ENCODE measurements around the gene PDXP. TPM values are rescaled to one million over a fixed set of nuclear protein-coding genes. Genes with fewer than 3 reads are reported as not detected.
"Not testable (repeated sequence)": the region's sequence is repeated elsewhere in the genome, so short reads cannot be mapped to it uniquely, and the experiment has no call there.

Gene PDXP
- total RNA-seq, 1 donor from 2014 or later: 22.4 TPM

DNA sequence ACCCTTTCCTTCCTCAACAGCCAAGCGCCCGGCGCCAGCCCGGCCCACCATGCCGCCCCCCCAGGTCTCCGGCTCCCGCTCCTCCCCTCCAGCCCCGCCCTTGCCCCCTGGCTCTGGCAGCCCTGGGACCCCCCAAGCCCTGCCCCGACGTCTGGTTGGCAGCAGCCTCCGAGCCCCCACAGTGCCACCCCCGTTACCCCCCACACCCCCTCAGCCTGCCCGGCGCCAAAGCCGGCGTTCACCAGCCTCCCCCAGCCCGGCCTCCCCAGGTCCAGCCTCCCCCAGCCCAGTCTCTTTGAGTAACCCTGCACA lies 3.3 kb upstream of the PDXP start:
- Histone ChIP-seq H3K4me2 (ENCODE audit: low read length) (no peak overlapping the region), H3K4me3 (ENCODE audit: insufficient read depth, low read depth, low read length) (no peak overlapping the region), H3K36me3 (ENCODE audit: insufficient read depth, low read length) (peaks cover 6% of the 10 kb centered on the region), H3K27me3 (ENCODE audit: insufficient read depth, low read length) (no peaks in the 10 kb centered on the region), H4K20me1 (ENCODE audit: insufficient read depth, low read length) (peaks cover 12% of the 10 kb centered on the region), H3K9ac (ENCODE audit: low read length) (no peak overlapping the region), H3K79me2 (ENCODE audit: insufficient read depth, low read length) (peaks cover 12% of the 10 kb centered on the region), H2AFZ (ENCODE audit: low read depth, low read length) (no peak overlapping the region), H3K4me1 (ENCODE audit: insufficient read depth, low read length) (peaks cover 15% of the 10 kb centered on the region), H3K27ac (ENCODE audit: low read depth, low read length) (no peak overlapping the region), H3K9me3 (ENCODE audit: insufficient read depth, low read depth, low read length) (no peaks in the 10 kb centered on the region)
- no peaks in the 10 kb centered on the region for H3K9me3 Mint-ChIP-seq (ENCODE audit: unreplicated experiment)
- FAIRE-seq (no peak), DNase-seq (ENCODE audit: low read depth) (no peak)
- peaks cover 9% of the 10 kb centered on the region for H3K36me3 Mint-ChIP-seq (ENCODE audit: low read depth, unreplicated experiment)
- TF ChIP-seq EZH2 (IDR thresholded peaks at IDR 0.05; ENCODE audit: insufficient read depth, low read length) (no peak), CTCF (IDR thresholded peaks at IDR 0.05; ENCODE audit: insufficient read depth, low read depth, low read length) (no peak)
- H3K27me3 Mint-ChIP-seq (ENCODE audit: low read depth, unreplicated experiment): no peaks in the 10 kb centered on the region
- no peak overlapping the region for H3K4me3 Mint-ChIP-seq (ENCODE audit: unreplicated experiment)
- H3K4me1 Mint-ChIP-seq (ENCODE audit: low read depth, unreplicated experiment): peaks cover 5% of the 10 kb centered on the region
- H3K27ac Mint-ChIP-seq (ENCODE audit: unreplicated experiment): no peak overlapping the region

GRCh38 chr22:37656583-37656982 lies 1.9 kb upstream of the PDXP start:
- H3K9me3 ChIP-seq (ENCODE audit: insufficient read depth, low read depth, low read length); H3K36me3 ChIP-seq (ENCODE audit: insufficient read depth, low read length); H3K27me3 ChIP-seq (ENCODE audit: insufficient read depth, low read length); DNase-seq (ENCODE audit: low read depth); FAIRE-seq; H3K9me3 Mint-ChIP-seq (ENCODE audit: unreplicated experiment); H3K27ac ChIP-seq (ENCODE audit: low read depth, low read length); H3K4me3 Mint-ChIP-seq (ENCODE audit: unreplicated experiment); H3K9ac ChIP-seq (ENCODE audit: low read length); H2AFZ ChIP-seq (ENCODE audit: low read depth, low read length); H3K36me3 Mint-ChIP-seq (ENCODE audit: low read depth, unreplicated experiment); H3K4me2 ChIP-seq (ENCODE audit: low read length); H3K4me3 ChIP-seq (ENCODE audit: insufficient read depth, low read depth, low read length); H3K27ac Mint-ChIP-seq (ENCODE audit: unreplicated experiment); H3K27me3 Mint-ChIP-seq (ENCODE audit: low read depth, unreplicated experiment): not testable (repeated sequence)
- H3K4me1 Mint-ChIP-seq (ENCODE audit: low read depth, unreplicated experiment): peaks cover 14% of the 10 kb centered on the region
- Histone ChIP-seq H4K20me1 (ENCODE audit: insufficient read depth, low read length) (peaks cover 23% of the 10 kb centered on the region), H3K4me1 (ENCODE audit: insufficient read depth, low read length) (peaks cover 27% of the 10 kb centered on the region), H3K79me2 (ENCODE audit: insufficient read depth, low read length) (peaks cover 26% of the 10 kb centered on the region)

GRCh38 chr22:37657590-37658132 lies 862 bp upstream of the PDXP start:
- no peak for FAIRE-seq
- DNase-seq (ENCODE audit: low read depth): no peak
- Histone ChIP-seq H3K4me1 (ENCODE audit: insufficient read depth, low read length) (peaks cover 28% of the 10 kb centered on the region), H4K20me1 (ENCODE audit: insufficient read depth, low read length) (peaks cover 29% of the 10 kb centered on the region), H3K4me2 (ENCODE audit: low read length) (peak overlapping the region; percentile 85), H3K4me3 (ENCODE audit: insufficient read depth, low read depth, low read length) (peak overlapping the region; percentile 53), H3K9ac (ENCODE audit: low read length) (peak overlapping the region; percentile 70), H2AFZ (ENCODE audit: low read depth, low read length) (peak overlapping the region; percentile 84), H3K9me3 (ENCODE audit: insufficient read depth, low read depth, low read length) (no peaks in the 10 kb centered on the region), H3K79me2 (ENCODE audit: insufficient read depth, low read length) (peaks cover 36% of the 10 kb centered on the region), H3K27ac (ENCODE audit: low read depth, low read length) (peak overlapping the region; percentile 58), H3K36me3 (ENCODE audit: insufficient read depth, low read length) (no peaks in the 10 kb centered on the region), H3K27me3 (ENCODE audit: insufficient read depth, low read length) (no peaks in the 10 kb centered on the region)
- Mint-ChIP-seq H3K9me3 (ENCODE audit: unreplicated experiment) (no peaks in the 10 kb centered on the region), H3K27ac (ENCODE audit: unreplicated experiment) (peak overlapping the region; percentile 95), H3K4me1 (ENCODE audit: low read depth, unreplicated experiment) (peaks cover 15% of the 10 kb centered on the region), H3K27me3 (ENCODE audit: low read depth, unreplicated experiment) (no peaks in the 10 kb centered on the region), H3K36me3 (ENCODE audit: low read depth, unreplicated experiment) (peaks cover 7% of the 10 kb centered on the region), H3K4me3 (ENCODE audit: unreplicated experiment) (peak overlapping the region; percentile 87)
- TF ChIP-seq EZH2 (IDR thresholded peaks at IDR 0.05; ENCODE audit: insufficient read depth, low read length): no peak
- no peak for TF ChIP-seq CTCF (IDR thresholded peaks at IDR 0.05; ENCODE audit: insufficient read depth, low read depth, low read length)
